ENCODE data around the gene CHD1.

Gene CHD1

GRCh38 chr5:98934546-98934945, 5.7 kb upstream of the CHD1 start:
- peaks cover 3% of the 10 kb centered on the region for H3K36me3 ChIP-seq (ENCODE audit: control insufficient read depth, insufficient read depth, low read length, severe bottlenecking)

DNA sequence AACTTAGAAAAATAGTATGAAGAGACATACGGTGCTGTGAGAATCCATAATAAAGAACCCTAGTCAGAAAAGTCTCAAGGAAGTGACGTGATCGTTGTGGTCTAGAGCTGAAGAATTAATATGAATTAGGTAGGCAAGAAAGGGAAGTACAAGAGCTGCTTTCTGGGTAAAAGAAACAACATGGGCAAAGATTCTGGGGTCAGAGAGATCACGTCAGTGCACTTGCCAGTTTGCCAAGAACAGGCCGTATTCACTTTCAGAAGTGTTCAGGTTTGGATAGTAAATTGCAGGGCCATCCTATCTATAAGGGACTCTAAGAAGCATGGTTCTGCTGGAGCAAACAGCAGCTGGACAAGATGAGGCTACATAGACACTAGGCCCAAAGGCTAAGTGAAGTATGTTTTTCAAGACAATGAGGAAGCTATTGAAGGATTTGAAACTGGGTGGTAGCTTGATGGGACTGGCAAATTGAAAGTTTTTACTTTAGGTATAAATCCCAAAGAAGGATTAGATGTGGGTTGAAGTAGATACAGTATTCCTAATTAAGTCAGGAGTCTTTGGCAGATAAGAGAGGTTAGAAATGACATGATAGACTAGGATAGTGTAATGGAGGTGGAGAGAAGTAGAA, 4.8 kb upstream of the CHD1 start:
- DNase-seq (ENCODE audit: low read depth) = no peak
- Histone ChIP-seq H3K9ac (ENCODE audit: low read length) (no peak overlapping the region), H3K4me1 (ENCODE audit: control insufficient read depth, insufficient read depth, low read length) (peaks cover 36% of the 10 kb centered on the region), H3K27me3 (replicated peaks; ENCODE audit: control insufficient read depth, insufficient read depth, low read length) (no peaks in the 10 kb centered on the region), H3K9me3 (ENCODE audit: control insufficient read depth, low read length) (no peaks in the 10 kb centered on the region), H3K36me3 (ENCODE audit: control insufficient read depth, insufficient read depth, low read length, severe bottlenecking) (peaks cover 3% of the 10 kb centered on the region), H3K4me3 (ENCODE audit: low read length) (no peak overlapping the region)

More at GRCh38 chr5:98934546-98934945, 5.7 kb upstream of the CHD1 start:
- peaks cover 45% of the 10 kb centered on the region for H3K4me1 ChIP-seq (ENCODE audit: control insufficient read depth, insufficient read depth, low read length)
- no peak overlapping the region for H3K9ac ChIP-seq (ENCODE audit: low read length)
- H3K4me3 ChIP-seq (ENCODE audit: low read length) = no peak overlapping the region
- H3K27me3 ChIP-seq (replicated peaks; ENCODE audit: control insufficient read depth, insufficient read depth, low read length) = no peaks in the 10 kb centered on the region
- no peak for DNase-seq (ENCODE audit: low read depth)
- H3K9me3 ChIP-seq (ENCODE audit: control insufficient read depth, low read length) = no peaks in the 10 kb centered on the region

- no peak for DNase-seq (ENCODE audit: low read depth)
- Histone ChIP-seq H3K27me3 (replicated peaks; ENCODE audit: control insufficient read depth, insufficient read depth, low read length) (no peaks in the 10 kb centered on the region), H3K9ac (ENCODE audit: low read length) (no peak overlapping the region), H3K36me3 (ENCODE audit: control insufficient read depth, insufficient read depth, low read length, severe bottlenecking) (peaks cover 3% of the 10 kb centered on the region), H3K4me3 (ENCODE audit: low read length) (peak overlapping the region; percentile 95), H3K4me1 (ENCODE audit: control insufficient read depth, insufficient read depth, low read length) (peaks cover 38% of the 10 kb centered on the region), H3K9me3 (ENCODE audit: control insufficient read depth, low read length) (no peaks in the 10 kb centered on the region)
Observed at GRCh38 chr5:98930972-98931762, 2.4 kb upstream of the CHD1 start.

- Histone ChIP-seq H3K9ac (ENCODE audit: low read length) (peak overlapping the region; percentile 100), H3K4me1 (ENCODE audit: control insufficient read depth, insufficient read depth, low read length) (peaks cover 41% of the 10 kb centered on the region), H3K9me3 (ENCODE audit: control insufficient read depth, low read length) (no peaks in the 10 kb centered on the region), H3K36me3 (ENCODE audit: control insufficient read depth, insufficient read depth, low read length, severe bottlenecking) (peaks cover 8% of the 10 kb centered on the region), H3K27me3 (replicated peaks; ENCODE audit: control insufficient read depth, insufficient read depth, low read length) (no peaks in the 10 kb centered on the region), H3K4me3 (ENCODE audit: low read length) (peak overlapping the region; percentile 95)
- no peak for DNase-seq (ENCODE audit: low read depth)
Observed at GRCh38 chr5:98929710-98930298, 997 bp upstream of the CHD1 start.

GRCh38 chr5:98927989-98928872, 576 bp downstream of the CHD1 start:
- Histone ChIP-seq H3K9me3 (ENCODE audit: control insufficient read depth, low read length) (no peaks in the 10 kb centered on the region), H3K4me3 (ENCODE audit: low read length) (peak overlapping the region; percentile 95), H3K9ac (ENCODE audit: low read length) (peak overlapping the region; percentile 100), H3K27me3 (replicated peaks; ENCODE audit: control insufficient read depth, insufficient read depth, low read length) (no peaks in the 10 kb centered on the region), H3K36me3 (ENCODE audit: control insufficient read depth, insufficient read depth, low read length, severe bottlenecking) (peaks cover 22% of the 10 kb centered on the region), H3K4me1 (ENCODE audit: control insufficient read depth, insufficient read depth, low read length) (peaks cover 35% of the 10 kb centered on the region)
- peak; percentile 94 for DNase-seq (ENCODE audit: low read depth)

DNA sequence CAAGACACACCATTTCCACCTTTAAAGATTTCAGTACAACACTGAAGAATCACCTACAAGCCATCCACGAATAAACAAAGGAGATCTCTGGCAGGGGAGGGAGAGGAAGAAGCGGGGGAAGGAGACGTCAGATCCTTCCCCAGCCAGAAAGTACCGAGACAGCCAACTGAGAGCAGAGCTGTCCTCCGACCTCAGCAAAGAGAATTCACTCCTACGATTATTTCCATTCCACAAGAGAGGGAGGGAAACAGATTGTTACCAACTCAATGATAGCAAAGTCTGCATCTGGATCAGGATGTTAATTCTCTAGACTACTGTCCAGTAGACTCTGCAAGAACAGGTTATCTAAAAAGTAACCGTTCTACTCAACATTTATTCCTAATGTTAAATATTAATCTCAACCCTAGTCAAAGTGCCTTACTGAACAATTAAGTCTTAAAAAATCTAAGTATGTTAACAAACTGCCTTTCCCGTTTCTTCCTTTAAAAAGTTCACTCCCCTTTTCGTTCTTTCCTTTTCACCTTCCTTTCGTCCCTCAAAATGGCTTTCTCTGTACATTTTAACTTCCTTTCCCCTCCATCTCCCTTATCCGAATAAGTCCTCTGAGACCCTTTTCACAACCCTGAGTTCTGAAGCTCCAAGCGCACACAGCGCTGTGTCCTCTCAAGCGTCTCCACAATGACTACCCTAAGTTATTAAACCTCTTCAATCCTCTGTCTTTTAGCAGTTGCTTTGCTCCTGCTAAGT, 1.4 kb downstream of the CHD1 start:
- DNase-seq (ENCODE audit: low read depth) = peak; percentile 83
- H3K36me3 ChIP-seq (ENCODE audit: control insufficient read depth, insufficient read depth, low read length, severe bottlenecking) = peaks cover 27% of the 10 kb centered on the region
- H3K4me1 ChIP-seq (ENCODE audit: control insufficient read depth, insufficient read depth, low read length) = peaks cover 35% of the 10 kb centered on the region
- H3K27me3 ChIP-seq (replicated peaks; ENCODE audit: control insufficient read depth, insufficient read depth, low read length) = no peaks in the 10 kb centered on the region
- peak overlapping the region; percentile 100 for H3K9ac ChIP-seq (ENCODE audit: low read length)
- peak overlapping the region; percentile 95 for H3K4me3 ChIP-seq (ENCODE audit: low read length)
- H3K9me3 ChIP-seq (ENCODE audit: control insufficient read depth, low read length) = no peaks in the 10 kb centered on the region

DNA sequence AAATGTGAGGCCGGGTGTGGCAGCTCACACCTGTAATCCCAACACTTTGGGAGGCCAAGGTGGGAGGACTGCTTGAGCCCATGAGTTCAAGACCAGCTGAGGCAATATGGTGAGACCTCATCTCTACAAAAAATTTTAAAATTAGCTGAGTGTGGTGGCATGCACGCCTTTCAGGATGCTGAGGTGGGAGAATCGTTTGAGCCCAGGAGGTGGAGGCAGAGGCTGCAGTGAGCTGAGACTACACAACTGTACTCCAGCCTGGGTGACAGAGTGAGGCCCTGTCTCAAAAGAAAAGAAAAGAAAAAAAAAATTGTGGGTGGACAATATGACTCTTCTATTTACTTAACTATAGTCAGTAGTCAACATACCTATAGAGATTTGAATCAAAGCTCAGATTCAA, 4.8 kb downstream of the CHD1 start:
- Histone ChIP-seq H3K4me3 (ENCODE audit: low read length) (no peak overlapping the region), H3K27me3 (replicated peaks; ENCODE audit: control insufficient read depth, insufficient read depth, low read length) (no peaks in the 10 kb centered on the region), H3K9me3 (ENCODE audit: control insufficient read depth, low read length) (no peaks in the 10 kb centered on the region), H3K4me1 (ENCODE audit: control insufficient read depth, insufficient read depth, low read length) (peaks cover 19% of the 10 kb centered on the region), H3K9ac (ENCODE audit: low read length) (no peak overlapping the region), H3K36me3 (ENCODE audit: control insufficient read depth, insufficient read depth, low read length, severe bottlenecking) (peaks cover 54% of the 10 kb centered on the region)
- no peak for DNase-seq (ENCODE audit: low read depth)

DNA sequence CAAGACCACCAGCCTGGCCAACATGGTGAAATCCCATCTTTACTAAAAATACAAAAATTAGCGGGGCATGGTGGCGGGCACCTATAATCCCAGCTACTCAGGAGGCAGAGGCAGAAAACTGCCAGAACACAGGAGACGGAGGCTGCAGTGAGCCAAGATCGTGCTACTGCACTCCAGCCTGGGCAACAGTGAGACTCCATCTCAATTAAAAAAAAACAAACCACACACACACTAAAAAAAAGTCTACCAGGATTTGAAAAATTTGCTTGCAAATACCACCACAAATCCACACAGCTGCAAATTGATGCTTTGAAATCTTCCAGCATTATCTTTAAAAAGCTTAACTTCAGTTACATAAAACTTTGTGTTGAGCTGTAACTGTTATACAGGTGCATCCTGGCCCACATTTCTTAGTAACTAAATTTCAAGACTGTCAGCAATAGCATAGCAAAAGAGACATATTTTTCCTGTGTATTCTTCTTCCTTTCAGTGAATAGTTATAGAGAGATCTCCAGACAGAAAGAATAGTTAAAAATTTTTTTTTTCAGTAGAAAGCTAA, 6.8 kb downstream of the CHD1 start:
- H3K27me3 ChIP-seq (replicated peaks; ENCODE audit: control insufficient read depth, insufficient read depth, low read length) = no peaks in the 10 kb centered on the region
- peaks cover 17% of the 10 kb centered on the region for H3K4me1 ChIP-seq (ENCODE audit: control insufficient read depth, insufficient read depth, low read length)
- no peak for DNase-seq (ENCODE audit: low read depth)
- H3K9me3 ChIP-seq (ENCODE audit: control insufficient read depth, low read length) = no peaks in the 10 kb centered on the region
- peaks cover 57% of the 10 kb centered on the region for H3K36me3 ChIP-seq (ENCODE audit: control insufficient read depth, insufficient read depth, low read length, severe bottlenecking)
- H3K4me3 ChIP-seq (ENCODE audit: low read length) = no peak overlapping the region
- no peak overlapping the region for H3K9ac ChIP-seq (ENCODE audit: low read length)

DNA sequence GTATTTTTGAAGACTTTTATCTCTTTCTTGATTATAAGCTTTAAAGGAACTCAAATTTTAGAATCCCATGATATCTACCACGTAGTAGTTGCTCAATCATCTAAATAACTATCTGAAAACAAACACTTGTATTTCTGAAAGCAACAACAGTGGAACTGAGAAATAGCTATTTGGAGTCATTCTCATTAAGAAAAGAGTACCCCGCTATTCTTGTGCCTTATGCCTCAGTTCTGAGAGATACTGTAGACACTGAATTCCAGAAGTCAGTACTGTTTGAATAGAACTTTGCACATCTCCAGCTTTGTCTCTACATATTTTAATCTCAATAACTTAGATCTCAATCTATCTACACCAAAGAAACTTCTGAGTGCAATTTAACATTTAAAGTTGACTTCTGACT, 11.4 kb downstream of the CHD1 start:
- Histone ChIP-seq H3K4me1 (ENCODE audit: control insufficient read depth, insufficient read depth, low read length) (no peaks in the 10 kb centered on the region), H3K36me3 (ENCODE audit: control insufficient read depth, insufficient read depth, low read length, severe bottlenecking) (peaks cover 38% of the 10 kb centered on the region), H3K9me3 (ENCODE audit: control insufficient read depth, low read length) (no peaks in the 10 kb centered on the region), H3K27me3 (replicated peaks; ENCODE audit: control insufficient read depth, insufficient read depth, low read length) (no peaks in the 10 kb centered on the region), H3K9ac (ENCODE audit: low read length) (no peak overlapping the region), H3K4me3 (ENCODE audit: low read length) (no peak overlapping the region)
- no peak for DNase-seq (ENCODE audit: low read depth)

GRCh38 chr5:98916540-98916939, 12.3 kb downstream of the CHD1 start:
- DNase-seq (ENCODE audit: low read depth) = no peak
- H3K4me1 ChIP-seq (ENCODE audit: control insufficient read depth, insufficient read depth, low read length) = no peaks in the 10 kb centered on the region
- H3K4me3 ChIP-seq (ENCODE audit: low read length) = no peak overlapping the region
- H3K36me3 ChIP-seq (ENCODE audit: control insufficient read depth, insufficient read depth, low read length, severe bottlenecking) = peaks cover 40% of the 10 kb centered on the region
- H3K27me3 ChIP-seq (replicated peaks; ENCODE audit: control insufficient read depth, insufficient read depth, low read length) = no peaks in the 10 kb centered on the region
- H3K9me3 ChIP-seq (ENCODE audit: control insufficient read depth, low read length) = no peaks in the 10 kb centered on the region
- H3K9ac ChIP-seq (ENCODE audit: low read length) = no peak overlapping the region
